OCI-LY7 (cell line): ENCODE data around the gene FBXW7.

Experiments used
- EZH2phosphoT487 ChIP-seq: fragments of 200-600 bp; sonication (generic); IDR thresholded peaks from 2 replicates; pipeline ENCODE4 v1.6.1; 2018; ENCODE audit warnings: low read depth, borderline replicate concordance, mild to moderate bottlenecking, mixed run types, antibody characterized with exemption, low read length, moderate library complexity, mixed read lengths
- TF ChIP-seq, protein P1 (sequence below): fragments of 200-600 bp; sonication (generic); conservative IDR thresholded peaks from 2 replicates; pipeline ENCODE4 v1.5.1; 2014; ENCODE audit warnings: mild to moderate bottlenecking, antibody characterized with exemption, low read length, moderate library complexity, mixed read lengths

DNA sequence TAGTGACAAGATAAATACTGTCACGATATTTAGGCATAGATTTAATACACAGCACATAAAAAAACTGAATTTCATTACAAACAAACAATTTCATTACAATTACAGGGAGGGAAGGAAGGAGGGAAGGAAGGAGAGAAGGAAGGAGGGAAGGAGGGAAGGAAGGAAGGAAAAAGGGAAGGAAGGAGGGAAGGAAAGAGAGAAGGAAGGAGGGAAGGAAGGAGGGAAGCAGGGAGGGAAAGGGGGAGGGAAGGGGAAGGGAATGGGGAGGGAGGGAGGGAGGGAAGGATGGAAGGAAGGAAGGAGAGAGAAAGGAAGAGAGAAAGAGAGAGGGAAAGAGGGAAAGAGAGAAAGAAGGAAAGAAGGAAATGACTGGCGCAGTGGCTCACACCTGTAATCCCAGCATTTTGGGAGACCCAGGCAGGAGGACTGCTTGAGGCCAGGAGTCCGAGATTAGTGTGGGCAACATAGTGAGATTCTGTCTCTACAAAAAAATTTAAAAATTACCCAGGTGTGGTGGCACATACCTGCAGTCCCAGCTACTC, 64.6 kb downstream of the FBXW7 start:
- TF ChIP-seq, protein P1, sequence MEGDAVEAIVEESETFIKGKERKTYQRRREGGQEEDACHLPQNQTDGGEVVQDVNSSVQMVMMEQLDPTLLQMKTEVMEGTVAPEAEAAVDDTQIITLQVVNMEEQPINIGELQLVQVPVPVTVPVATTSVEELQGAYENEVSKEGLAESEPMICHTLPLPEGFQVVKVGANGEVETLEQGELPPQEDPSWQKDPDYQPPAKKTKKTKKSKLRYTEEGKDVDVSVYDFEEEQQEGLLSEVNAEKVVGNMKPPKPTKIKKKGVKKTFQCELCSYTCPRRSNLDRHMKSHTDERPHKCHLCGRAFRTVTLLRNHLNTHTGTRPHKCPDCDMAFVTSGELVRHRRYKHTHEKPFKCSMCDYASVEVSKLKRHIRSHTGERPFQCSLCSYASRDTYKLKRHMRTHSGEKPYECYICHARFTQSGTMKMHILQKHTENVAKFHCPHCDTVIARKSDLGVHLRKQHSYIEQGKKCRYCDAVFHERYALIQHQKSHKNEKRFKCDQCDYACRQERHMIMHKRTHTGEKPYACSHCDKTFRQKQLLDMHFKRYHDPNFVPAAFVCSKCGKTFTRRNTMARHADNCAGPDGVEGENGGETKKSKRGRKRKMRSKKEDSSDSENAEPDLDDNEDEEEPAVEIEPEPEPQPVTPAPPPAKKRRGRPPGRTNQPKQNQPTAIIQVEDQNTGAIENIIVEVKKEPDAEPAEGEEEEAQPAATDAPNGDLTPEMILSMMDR = no peak
- TF ChIP-seq EZH2phosphoT487 = no peak
